Neutrophil (primary cell): ENCODE data around the gene MAEA.

Source experiments
- H3K27ac ChIP-seq: fragments of 200-600 bp; sonication (generic); 2 replicates; pipeline ENCODE4 v1.5.1; 2016; ENCODE audit warnings: mild to moderate bottlenecking, moderate library complexity
- H3K27me3 ChIP-seq: fragments of 200-600 bp; sonication (generic); 2 replicates; pipeline ENCODE4 v1.6.0; 2016; ENCODE audit warnings: mild to moderate bottlenecking
- H3K36me3 ChIP-seq: fragments of 200-600 bp; sonication (generic); 2 replicates; pipeline ENCODE4 v1.5.1; 2017
- H3K4me1 ChIP-seq, 2 experiments: fragments of 200-600 bp in 1 of 2; sonication (generic) in 1 of 2; 1 replicate in 1 of 2; 2 replicates in 1 of 2; pipeline versions ENCODE4 v1.5.1 to v1.6.1; 2013 to 2016; ENCODE audit warnings: low read depth in 1 of 2, low read length in 1 of 2, mild to moderate bottlenecking in 1 of 2, moderate library complexity in 1 of 2; ENCODE audit not compliant: control insufficient read depth in 1 of 2, insufficient read depth in 1 of 2
- H3K4me3 ChIP-seq, 2 experiments: fragments of 200-600 bp in 1 of 2; sonication (generic) in 1 of 2; 1 replicate in 1 of 2; 2 replicates in 1 of 2; pipeline ENCODE4 v1.5.1; 2013 to 2016; ENCODE audit warnings: low read depth in 1 of 2, low read length in 1 of 2, mild to moderate bottlenecking in 1 of 2, moderate library complexity in 1 of 2
- H3K9me3 ChIP-seq: fragments of 200-600 bp; sonication (generic); 2 replicates; pipeline ENCODE4 v1.5.1; 2016
- CTCF ChIP-seq: fragments of 200-600 bp; sonication (generic); IDR thresholded peaks from 2 replicates; pipeline ENCODE4 v1.5.1; 2016; ENCODE audit warnings: antibody characterized with exemption

MAEA gene

GRCh38 chr4:1297456-1298325 lies 8.0 kb downstream of the MAEA start:
- peaks cover 76 to 78% of the 10 kb centered on the region in 2 experiments for H3K4me1 ChIP-seq
- no peak for TF ChIP-seq CTCF
- H3K9me3 ChIP-seq = no peaks in the 10 kb centered on the region
- H3K27me3 ChIP-seq = no peaks in the 10 kb centered on the region
- H3K27ac ChIP-seq = peak overlapping the region; percentile 96
- H3K4me3 ChIP-seq = no peak overlapping the region
- peaks cover 40% of the 10 kb centered on the region for H3K36me3 ChIP-seq

- no peaks in the 10 kb centered on the region for H3K27me3 ChIP-seq
- TF ChIP-seq CTCF = no peak
- H3K4me3 ChIP-seq = no peak overlapping the region
- no peaks in the 10 kb centered on the region for H3K9me3 ChIP-seq
- peaks cover 74 to 78% of the 10 kb centered on the region in 2 experiments for H3K4me1 ChIP-seq
- H3K36me3 ChIP-seq = peaks cover 36% of the 10 kb centered on the region
- H3K27ac ChIP-seq = peak overlapping the region; percentile 96
These were observed 8.8 kb downstream of the MAEA start for GRCh38 chr4:1298461-1298860.

- Histone ChIP-seq H3K27me3 (no peaks in the 10 kb centered on the region), H3K27ac (peak overlapping the region; percentile 96), H3K9me3 (no peaks in the 10 kb centered on the region), H3K4me3 (peak overlapping the region; percentile 8 to 47), H3K4me1 (peaks cover 73 to 74% of the 10 kb centered on the region in 2 experiments), H3K36me3 (peaks cover 28% of the 10 kb centered on the region)
- TF ChIP-seq CTCF = no peak
These were observed 9.7 kb downstream of the MAEA start for GRCh38 chr4:1299301-1299860.

- H3K36me3 ChIP-seq = peaks cover 29% of the 10 kb centered on the region
- peaks cover 77% of the 10 kb centered on the region in 2 experiments for H3K4me1 ChIP-seq
- peak overlapping the region; percentile 96 for H3K27ac ChIP-seq
- peak; percentile 33 for TF ChIP-seq CTCF
- H3K9me3 ChIP-seq = no peaks in the 10 kb centered on the region
- H3K27me3 ChIP-seq = no peaks in the 10 kb centered on the region
- H3K4me3 ChIP-seq = peak overlapping the region; percentile 43 to 47
These were observed 11.1 kb downstream of the MAEA start for GRCh38 chr4:1300466-1301455.

- Histone ChIP-seq H3K27ac (peak overlapping the region; percentile 96), H3K27me3 (no peaks in the 10 kb centered on the region)
These were observed 12.5 kb downstream of the MAEA start for GRCh38 chr4:1302159-1302558.

More at GRCh38 chr4:1302159-1302558, 12.5 kb downstream of the MAEA start:
- TF ChIP-seq CTCF = no peak
- peak overlapping the region in 1 of 2 experiments; percentile 36 for H3K4me3 ChIP-seq
- H3K9me3 ChIP-seq = no peaks in the 10 kb centered on the region
- H3K4me1 ChIP-seq = peaks cover 89 to 91% of the 10 kb centered on the region in 2 experiments
- H3K36me3 ChIP-seq = peaks cover 22% of the 10 kb centered on the region
